Measurements from ENCODE around the gene ACKR3. TPM values are rescaled to one million over a fixed set of nuclear protein-coding genes. Genes with fewer than 3 reads are reported as not detected.

ACKR3 gene
- total and polyA plus RNA-seq, 4 donors: 6.8 to 30.2 (median 14.4) TPM

DNA sequence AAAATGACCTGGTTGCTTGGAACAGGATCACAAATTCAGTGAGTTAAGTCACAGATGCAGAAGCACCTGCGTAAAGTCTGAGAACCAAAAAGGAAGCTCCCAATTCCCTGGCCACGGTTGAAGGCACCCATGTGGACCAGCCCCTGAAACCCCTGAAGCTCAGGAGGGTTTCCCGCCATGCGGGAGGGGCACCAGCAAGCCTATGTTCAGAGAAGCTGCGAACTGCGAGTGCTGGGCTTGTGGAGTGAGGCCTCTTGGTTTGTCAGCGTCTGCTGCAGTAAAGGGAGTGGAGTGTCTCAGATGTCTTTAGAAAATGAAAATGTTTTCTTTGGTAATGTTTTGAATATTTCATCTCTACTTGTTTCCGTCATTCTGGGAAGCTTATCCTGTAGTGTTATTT is 16.1 kb upstream of the ACKR3 start:
- no peak for ATAC-seq (ENCODE audit: insufficient read depth, low FRiP score)
- TF ChIP-seq, protein P1, sequence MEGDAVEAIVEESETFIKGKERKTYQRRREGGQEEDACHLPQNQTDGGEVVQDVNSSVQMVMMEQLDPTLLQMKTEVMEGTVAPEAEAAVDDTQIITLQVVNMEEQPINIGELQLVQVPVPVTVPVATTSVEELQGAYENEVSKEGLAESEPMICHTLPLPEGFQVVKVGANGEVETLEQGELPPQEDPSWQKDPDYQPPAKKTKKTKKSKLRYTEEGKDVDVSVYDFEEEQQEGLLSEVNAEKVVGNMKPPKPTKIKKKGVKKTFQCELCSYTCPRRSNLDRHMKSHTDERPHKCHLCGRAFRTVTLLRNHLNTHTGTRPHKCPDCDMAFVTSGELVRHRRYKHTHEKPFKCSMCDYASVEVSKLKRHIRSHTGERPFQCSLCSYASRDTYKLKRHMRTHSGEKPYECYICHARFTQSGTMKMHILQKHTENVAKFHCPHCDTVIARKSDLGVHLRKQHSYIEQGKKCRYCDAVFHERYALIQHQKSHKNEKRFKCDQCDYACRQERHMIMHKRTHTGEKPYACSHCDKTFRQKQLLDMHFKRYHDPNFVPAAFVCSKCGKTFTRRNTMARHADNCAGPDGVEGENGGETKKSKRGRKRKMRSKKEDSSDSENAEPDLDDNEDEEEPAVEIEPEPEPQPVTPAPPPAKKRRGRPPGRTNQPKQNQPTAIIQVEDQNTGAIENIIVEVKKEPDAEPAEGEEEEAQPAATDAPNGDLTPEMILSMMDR (IDR thresholded peaks at IDR 0.05; ENCODE audit: control extremely low read depth, extremely low read depth): no peak
- peaks cover 0 to 6% (median 4%) of the 10 kb centered on the region in 5 donors for H3K4me1 ChIP-seq (ENCODE audit: control insufficient read depth in 5 of 5, insufficient read depth in 5 of 5, low read length in 5 of 5)
- no peak overlapping the region for H3K9ac ChIP-seq (ENCODE audit: insufficient read depth in 1 of 2, low read length in 2 of 2)
- H3K4me3 ChIP-seq: no peak overlapping the region
- peaks cover 0 to 7% (median 0%) of the 10 kb centered on the region in 4 donors for H3K9me3 ChIP-seq (ENCODE audit: control insufficient read depth in 4 of 4, insufficient read depth in 3 of 4, low read length in 3 of 4)
- 82 to 89% methylated on average over 8 of the region's 8 CpGs for WGBS, 2 donors
- no peaks in the 10 kb centered on the region for H3K27me3 ChIP-seq (ENCODE audit: control insufficient read depth in 3 of 3, insufficient read depth in 3 of 3, low read length in 2 of 3)
- no peak overlapping the region for H3K27ac ChIP-seq (ENCODE audit: low read depth in 1 of 2, low read length in 1 of 2)
- DNase-seq: no peak
- H3K36me3 ChIP-seq (ENCODE audit: control insufficient read depth in 4 of 4, insufficient read depth in 4 of 4, low read length in 4 of 4): no peaks in the 10 kb centered on the region

DNA sequence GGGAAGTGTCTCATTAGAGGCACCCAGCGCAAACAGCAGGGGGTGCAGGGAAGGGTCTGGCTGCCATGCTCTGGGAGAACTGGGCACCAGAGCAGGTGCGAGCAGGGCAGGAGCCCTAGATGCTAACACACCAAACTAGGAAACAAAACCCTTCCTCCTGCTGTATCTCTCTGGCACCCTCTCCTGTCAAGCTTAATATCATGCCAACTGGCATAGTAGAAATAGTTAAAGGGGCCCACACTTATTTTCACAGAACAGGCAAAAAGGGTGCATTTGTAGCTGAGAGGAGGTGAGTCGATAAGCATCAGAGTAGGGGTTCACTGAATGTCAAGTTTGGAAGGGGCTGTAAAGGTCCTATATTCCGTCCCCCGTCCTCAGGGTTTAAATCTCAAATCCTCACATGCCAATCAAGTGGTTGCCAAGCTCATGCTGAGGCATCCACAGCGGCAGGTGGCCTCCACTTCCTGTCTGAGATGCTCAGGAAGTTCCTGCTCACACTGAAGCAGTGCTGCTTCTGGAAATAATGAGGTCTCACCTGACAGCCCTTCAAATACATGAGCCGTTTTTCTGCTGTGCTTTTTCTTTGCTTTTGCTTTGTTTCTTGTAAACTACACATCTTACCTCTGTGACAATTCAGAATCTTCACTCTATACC is 14.9 kb upstream of the ACKR3 start:
- Histone ChIP-seq H3K4me3 (no peak overlapping the region), H3K27me3 (ENCODE audit: control insufficient read depth in 3 of 3, insufficient read depth in 3 of 3, low read length in 2 of 3) (no peaks in the 10 kb centered on the region), H3K4me1 (ENCODE audit: control insufficient read depth in 5 of 5, insufficient read depth in 5 of 5, low read length in 5 of 5) (peaks cover 0 to 10% (median 0%) of the 10 kb centered on the region in 5 donors), H3K36me3 (ENCODE audit: control insufficient read depth in 4 of 4, insufficient read depth in 4 of 4, low read length in 4 of 4) (no peaks in the 10 kb centered on the region), H3K9me3 (ENCODE audit: control insufficient read depth in 4 of 4, insufficient read depth in 3 of 4, low read length in 3 of 4) (peaks cover 0 to 7% (median 0%) of the 10 kb centered on the region in 4 donors), H3K9ac (ENCODE audit: insufficient read depth in 1 of 2, low read length in 2 of 2) (no peak overlapping the region), H3K27ac (ENCODE audit: low read depth in 1 of 2, low read length in 1 of 2) (no peak overlapping the region)
- TF ChIP-seq, protein P1 (IDR thresholded peaks at IDR 0.05; ENCODE audit: control extremely low read depth, extremely low read depth): no peak
- 69 to 82% methylated on average over 7 of the region's 7 CpGs for WGBS, 2 donors
- no peak for ATAC-seq (ENCODE audit: insufficient read depth, low FRiP score)
- DNase-seq: no peak

DNA sequence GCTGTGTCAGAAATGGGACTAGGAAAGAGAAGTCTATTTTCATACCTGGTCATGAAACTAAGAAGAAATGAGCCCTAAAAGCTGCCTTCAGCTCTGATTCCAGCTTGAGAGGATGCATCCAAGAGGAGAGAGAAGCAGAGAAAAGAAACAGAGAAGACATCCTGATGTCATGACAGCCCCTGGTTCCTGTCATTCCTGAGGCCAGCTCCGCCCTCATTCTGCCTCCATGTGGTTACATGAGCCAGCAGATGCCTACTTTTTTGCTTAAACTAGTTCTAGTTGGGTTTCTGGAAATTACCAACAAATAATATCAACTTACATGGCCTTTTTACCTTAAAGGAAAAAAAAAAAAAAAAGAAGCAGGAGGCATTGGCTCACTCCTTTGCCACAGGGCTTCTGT is 14.1 kb upstream of the ACKR3 start:
- DNase-seq: no peak
- H3K4me1 ChIP-seq (ENCODE audit: control insufficient read depth in 5 of 5, insufficient read depth in 5 of 5, low read length in 5 of 5): peaks cover 0 to 10% (median 0%) of the 10 kb centered on the region in 5 donors
- no peaks in the 10 kb centered on the region for H3K27me3 ChIP-seq (ENCODE audit: control insufficient read depth in 3 of 3, insufficient read depth in 3 of 3, low read length in 2 of 3)
- ATAC-seq (ENCODE audit: insufficient read depth, low FRiP score): no peak
- H3K9ac ChIP-seq (ENCODE audit: insufficient read depth in 1 of 2, low read length in 2 of 2): no peak overlapping the region
- H3K36me3 ChIP-seq (ENCODE audit: control insufficient read depth in 4 of 4, insufficient read depth in 4 of 4, low read length in 4 of 4): no peaks in the 10 kb centered on the region
- TF ChIP-seq, protein P1 (IDR thresholded peaks at IDR 0.05; ENCODE audit: control extremely low read depth, extremely low read depth): no peak
- H3K4me3 ChIP-seq: no peak overlapping the region
- no peak overlapping the region for H3K27ac ChIP-seq (ENCODE audit: low read depth in 1 of 2, low read length in 1 of 2)
- WGBS, 2 donors: 92 to 95% methylated on average over 1 of the region's 1 CpG
- peaks cover 0 to 7% (median 0%) of the 10 kb centered on the region in 4 donors for H3K9me3 ChIP-seq (ENCODE audit: control insufficient read depth in 4 of 4, insufficient read depth in 3 of 4, low read length in 3 of 4)

All from lung (tissue), 12 donors.